T47D (cell line): ENCODE measurements around the gene CSRNP3.

ENCODE experiments used
- DNase-seq, 2 experiments: peaks; one replicate each; pipeline versions ENCODE4 v3.0.0 to v3.0.0-alpha.2; 2011 to 2012; ENCODE audit warnings: low read depth in 1 of 2, low spot score in 1 of 2
- JUND ChIP-seq: IDR thresholded peaks from 2 replicates; pipeline ENCODE4 v1.6.1; 2012; ENCODE audit warnings: low read depth
- in situ Hi-C: cut with HindIII; loops from 2 replicates; pipeline ENCODE4 v1.10.0; 2016; ENCODE audit warnings: low sequenced_read_pairs, low pct_unique_long_range_greater_than_20kb

CSRNP3 gene

GRCh38 chr2:165666605-165667004 is 197.1 kb downstream of the CSRNP3 start:
- no peak for DNase-seq
- no peak for TF ChIP-seq JUND
- in situ Hi-C loops = no loop called here

GRCh38 chr2:165667375-165667774 is 197.9 kb downstream of the CSRNP3 start:
- in situ Hi-C loops = no loop called here
- TF ChIP-seq JUND = no peak
- DNase-seq = no peak

GRCh38 chr2:165674780-165675179 is 205.3 kb downstream of the CSRNP3 start:
- DNase-seq = no peak
- TF ChIP-seq JUND = no peak
- in situ Hi-C loops = no loop called here

- no peak for DNase-seq
- in situ Hi-C loops = no loop called here
- no peak for TF ChIP-seq JUND
Measured at GRCh38 chr2:165675551-165675968, 206.1 kb downstream of the CSRNP3 start.

- in situ Hi-C loops = no loop called here
Measured at GRCh38 chr2:165678882-165679281, 209.4 kb downstream of the CSRNP3 start.

GRCh38 chr2:165679621-165680020 is 210.1 kb downstream of the CSRNP3 start:
- in situ Hi-C loops = no loop called here
- TF ChIP-seq JUND = no peak
- no peak for DNase-seq

More at GRCh38 chr2:165678882-165679281, 209.4 kb downstream of the CSRNP3 start:
- TF ChIP-seq JUND = no peak
- no peak for DNase-seq

- DNase-seq = no peak
- in situ Hi-C loops = no loop called here
- TF ChIP-seq JUND = no peak
Measured at GRCh38 chr2:165681841-165682240, 212.3 kb downstream of the CSRNP3 start.

- TF ChIP-seq JUND = no peak
Measured at GRCh38 chr2:165682546-165682945, 213.0 kb downstream of the CSRNP3 start.

GRCh38 chr2:165686800-165687199 is 217.3 kb downstream of the CSRNP3 start:
- DNase-seq = no peak
- TF ChIP-seq JUND = no peak

More at GRCh38 chr2:165682546-165682945, 213.0 kb downstream of the CSRNP3 start:
- in situ Hi-C loops = no loop called here
- DNase-seq = no peak

GRCh38 chr2:165687426-165688002 is 218.0 kb downstream of the CSRNP3 start:
- no peak for TF ChIP-seq JUND
- in situ Hi-C loops = no loop called here
- no peak for DNase-seq

More at GRCh38 chr2:165686800-165687199, 217.3 kb downstream of the CSRNP3 start:
- in situ Hi-C loops = no loop called here

GRCh38 chr2:165691615-165692014 is 222.1 kb downstream of the CSRNP3 start:
- DNase-seq = no peak
- in situ Hi-C loops = no loop called here
- no peak for TF ChIP-seq JUND

GRCh38 chr2:165692906-165693305 is 223.4 kb downstream of the CSRNP3 start:
- no peak for DNase-seq

GRCh38 chr2:165693838-165694237 is 224.3 kb downstream of the CSRNP3 start:
- in situ Hi-C loops = no loop called here
- no peak for TF ChIP-seq JUND
- no peak for DNase-seq

More at GRCh38 chr2:165692906-165693305, 223.4 kb downstream of the CSRNP3 start:
- TF ChIP-seq JUND = no peak
- in situ Hi-C loops = no loop called here
